ENCODE measurements around the gene AADAC.
"Not testable (repeated sequence)": the region's sequence is repeated elsewhere in the genome, so short reads cannot be mapped to it uniquely, and the experiment has no call there.

The AADAC gene

DNA sequence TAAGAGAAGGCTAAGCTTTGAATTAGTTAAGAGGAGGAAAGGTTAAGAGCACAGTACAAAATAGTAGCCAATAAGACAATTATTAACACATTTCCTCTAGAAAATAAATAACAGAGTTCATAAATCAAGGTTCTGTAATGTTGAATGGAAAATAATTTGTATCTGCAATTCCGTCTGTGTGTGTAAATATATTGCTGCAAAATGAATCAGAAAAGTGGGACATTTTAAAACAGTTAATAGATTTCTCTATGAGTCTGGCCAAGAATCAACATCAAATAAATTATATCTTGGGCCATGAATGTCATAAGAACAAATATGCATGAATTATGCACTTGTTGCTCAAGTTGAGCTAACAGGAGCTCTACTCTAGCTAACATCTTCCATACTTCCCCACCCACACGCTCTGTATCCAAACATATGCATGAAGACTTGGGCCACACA, 45.3 kb downstream of the AADAC start:
- DNase-seq, result no peak

DNA sequence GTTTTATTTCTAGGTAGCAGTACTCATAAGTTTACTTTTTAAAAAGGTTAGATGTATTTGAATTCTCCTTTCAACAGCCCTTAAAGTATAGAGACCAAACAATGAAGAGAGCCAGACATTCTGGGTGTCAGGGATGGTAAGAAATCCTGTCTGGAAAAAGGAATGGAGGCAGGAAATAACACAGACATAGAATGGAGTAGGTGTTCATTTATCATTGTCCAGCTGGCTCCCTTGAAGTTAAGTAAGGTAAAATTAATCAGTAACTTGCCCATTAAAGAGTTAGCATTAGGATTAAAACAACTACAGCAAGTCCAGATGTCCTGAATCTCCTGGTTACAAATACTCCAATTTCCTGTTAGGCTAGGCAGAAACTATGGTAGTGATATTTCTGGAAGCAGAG, 46.0 kb downstream of the AADAC start:
- no peak for DNase-seq

DNA sequence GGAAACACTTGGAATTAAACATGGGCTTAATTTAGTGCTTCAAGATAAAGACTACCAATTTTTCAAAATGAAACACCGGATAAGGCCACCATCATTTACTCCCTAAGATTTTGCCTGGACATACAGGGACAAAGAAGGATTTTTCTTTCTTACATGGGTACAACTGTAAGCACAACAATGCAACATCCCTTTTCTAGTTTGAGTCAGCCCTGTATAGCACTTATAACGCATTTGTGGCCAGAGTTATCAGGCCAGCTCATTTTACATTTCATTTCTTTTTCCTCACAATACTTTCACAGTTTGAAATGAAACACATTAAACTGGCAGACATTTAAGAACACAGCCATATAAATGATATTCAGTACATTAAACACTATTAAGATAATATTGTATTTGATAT, 49.7 kb downstream of the AADAC start:
- no peak for DNase-seq

GRCh38 chr3:151864423-151865101, 50.6 kb downstream of the AADAC start:
- peak; percentile 88 for DNase-seq

GRCh38 chr3:151866711-151867410, 52.9 kb downstream of the AADAC start:
- DNase-seq, result no peak

DNA sequence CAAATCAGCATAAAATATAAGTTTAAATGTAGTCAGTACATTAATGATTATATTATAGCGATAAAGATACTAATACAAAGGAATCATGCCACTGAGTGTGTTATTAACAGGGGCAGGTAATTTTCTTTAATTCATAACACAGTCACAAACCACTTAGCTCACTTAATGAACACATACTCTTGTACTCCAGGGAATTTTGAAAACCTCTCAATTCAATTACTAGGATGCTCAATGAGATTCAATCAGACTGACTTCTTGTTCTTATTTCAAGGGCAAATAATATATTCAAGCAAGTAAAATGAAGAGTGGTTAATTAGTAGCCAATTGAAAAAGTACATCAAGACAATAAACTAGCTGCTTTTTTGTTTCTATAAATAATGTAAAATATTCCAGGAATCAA, 53.8 kb downstream of the AADAC start:
- DNase-seq, result no peak

DNA sequence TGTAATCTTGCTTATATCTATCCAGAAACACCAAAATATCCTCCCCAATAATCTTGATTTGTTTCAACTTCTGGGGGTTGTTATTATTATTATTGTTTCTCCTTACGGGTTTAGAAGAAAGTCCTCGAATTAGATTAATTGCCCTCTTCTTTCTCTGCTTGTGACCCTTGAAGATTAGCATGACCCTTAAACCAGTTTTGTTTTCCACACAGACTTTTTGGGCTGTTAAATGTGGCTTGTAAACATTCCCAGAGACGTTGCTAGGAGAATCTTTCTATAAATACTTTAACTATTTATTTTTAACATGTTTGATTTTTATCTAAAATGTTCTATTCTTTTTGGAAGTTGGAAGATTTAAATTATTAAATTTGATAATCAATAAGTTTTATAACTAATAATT, 55.3 kb downstream of the AADAC start:
- DNase-seq, result no peak

- DNase-seq, result no peak
Observed at GRCh38 chr3:151871639-151872468, 57.9 kb downstream of the AADAC start.

DNA sequence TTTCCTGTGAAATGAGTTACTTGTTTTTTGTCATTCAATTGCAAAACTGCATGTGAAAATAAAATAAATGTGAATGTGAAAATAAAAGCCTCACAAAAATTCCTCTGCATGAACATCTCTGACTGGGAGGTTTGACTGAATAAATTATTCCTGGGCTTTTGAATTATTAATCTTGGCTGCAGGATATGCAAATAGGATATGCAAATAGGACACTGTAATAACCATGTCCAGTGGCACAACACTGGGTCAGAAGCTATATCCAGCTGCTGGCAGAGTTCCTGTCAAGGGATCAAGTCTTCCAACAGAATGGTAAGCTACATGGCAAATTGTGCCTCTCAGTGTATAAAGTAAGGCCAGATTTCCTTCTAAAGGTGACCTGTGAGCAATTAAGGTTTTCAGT, 59.5 kb downstream of the AADAC start, which contains the start of gene SUCNR1:
TSS of gene SUCNR1 (plus strand) at position 246 of the 400 bp plus-strand sequence. CDS start 6,250 bp downstream, outside the sequence.
- DNase-seq, result no peak

DNA sequence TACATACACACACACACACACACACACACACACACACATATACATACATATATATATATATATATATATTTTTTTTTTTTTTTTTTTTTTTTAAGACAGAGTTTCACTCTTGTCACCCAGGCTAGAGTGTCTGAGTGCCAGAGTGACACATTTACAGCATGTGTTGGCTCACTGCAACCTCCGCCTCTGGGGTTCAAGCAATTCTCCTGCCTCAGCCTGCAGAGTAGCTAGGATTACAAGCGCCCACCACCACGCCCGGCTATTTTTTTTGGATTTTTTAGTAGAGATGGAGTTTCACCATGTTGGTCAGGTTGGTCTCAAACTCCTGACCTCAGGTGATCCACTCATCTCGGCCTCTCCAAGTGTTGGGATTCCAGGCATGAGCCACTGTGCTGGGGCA, 60.2 kb downstream of the AADAC start:
- DNase-seq, result not testable (repeated sequence)

- DNase-seq, result peak; percentile 22
Observed at GRCh38 chr3:151875759-151876158, 61.8 kb downstream of the AADAC start.

DNA sequence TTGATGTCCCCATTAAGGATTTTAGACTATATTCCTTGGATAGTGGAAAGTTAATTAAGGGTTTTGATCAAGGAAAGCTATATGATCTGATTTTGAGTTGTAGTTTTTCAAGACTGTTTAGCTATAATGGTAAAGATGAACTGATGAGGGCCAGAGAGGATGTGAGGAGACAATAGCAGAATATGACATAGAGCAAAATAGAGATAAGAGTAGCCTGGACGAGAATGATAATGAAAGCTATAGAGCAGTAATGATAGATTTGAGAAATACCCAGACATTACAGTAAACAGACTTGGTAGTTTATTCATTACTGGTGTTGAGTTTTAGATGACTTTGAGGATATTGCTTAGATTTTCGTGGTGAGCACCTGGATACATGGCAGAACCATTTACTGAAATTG, 63.4 kb downstream of the AADAC start:
- DNase-seq, result no peak

Measured in fibroblast of skin of back (primary cell).